SK-N-MC (cell line): ENCODE data around the gene RBP5.

Experiments used
- DNase-seq: peaks from one replicate; pipeline ENCODE4 v3.0.0-alpha.2; 2011; ENCODE audit warnings: low read depth, low spot score
- H3K27ac ChIP-seq: fragments of 200-600 bp; sonication (generic); 2 replicates; pipeline ENCODE4 v1.5.1; 2016; ENCODE audit warnings: mixed run types
- H3K36me3 ChIP-seq: fragments of 200-600 bp; sonication (generic); 2 replicates; pipeline ENCODE4 v1.6.1; 2017; ENCODE audit warnings: antibody characterized with exemption, low read length, mixed read lengths; ENCODE audit not compliant: insufficient read depth
- H3K4me3 ChIP-seq: fragments of 200-600 bp; sonication (generic); 2 replicates; pipeline ENCODE4 v1.5.1; 2016
- H3K9ac ChIP-seq: fragments of 200-600 bp; sonication (generic); 2 replicates; pipeline ENCODE4 v1.8.0; 2017; ENCODE audit warnings: mixed run types, mixed read lengths; ENCODE audit not compliant: insufficient read length
- H3K9me3 ChIP-seq: fragments of 200-600 bp; sonication (generic); 2 replicates; pipeline ENCODE4 v1.6.1; 2017; ENCODE audit warnings: low read depth, mild to moderate bottlenecking, antibody characterized with exemption, low read length, moderate library complexity, mixed read lengths
- EZH2 ChIP-seq: fragments of 200-600 bp; sonication (generic); IDR thresholded peaks from one replicate; pipeline ENCODE4 v1.6.1; 2017; ENCODE audit warnings: antibody characterized with exemption
- FOXP2 ChIP-seq: optimal IDR thresholded peaks from 2 replicates; pipeline ENCODE3; 2011; ENCODE audit warnings: mild to moderate bottlenecking, moderate library complexity; ENCODE audit not compliant: insufficient read depth; ENCODE audit errors: extremely low read length, control extremely low read depth
- POLR2AphosphoS5 ChIP-seq: IDR thresholded peaks from 2 replicates; pipeline ENCODE4 v1.6.1; 2012; ENCODE audit warnings: mild to moderate bottlenecking, low read depth, low read length, borderline replicate concordance

Gene RBP5

DNA sequence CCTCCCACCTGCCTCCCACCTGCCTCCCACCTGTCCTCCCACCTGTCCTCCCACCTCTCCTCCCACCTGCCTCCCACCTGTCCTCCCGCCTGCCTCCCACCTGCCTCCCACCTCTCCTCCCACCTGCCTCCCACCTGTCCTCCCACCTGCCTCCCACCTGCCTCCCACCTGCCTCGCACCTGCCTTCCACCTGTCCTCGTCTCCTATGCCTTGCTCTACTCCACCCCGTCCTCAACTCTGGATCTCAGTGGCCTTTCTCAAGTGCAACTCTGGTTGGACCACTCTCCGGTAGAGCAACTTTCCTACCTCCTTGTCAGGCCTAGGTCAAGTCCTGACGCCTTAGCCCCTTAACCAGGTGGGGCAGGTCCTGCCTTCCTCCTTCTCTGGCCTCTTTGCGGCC lies 31.5 kb upstream of the RBP5 start:
- Histone ChIP-seq H3K27ac (no peak overlapping the region), H3K36me3 (no peaks in the 10 kb centered on the region), H3K4me3 (no peak overlapping the region), H3K9me3 (no peaks in the 10 kb centered on the region), H3K9ac (no peak overlapping the region)
- no peak for TF ChIP-seq FOXP2
- no peak for TF ChIP-seq EZH2
- TF ChIP-seq POLR2AphosphoS5 = no peak
- DNase-seq = no peak

DNA sequence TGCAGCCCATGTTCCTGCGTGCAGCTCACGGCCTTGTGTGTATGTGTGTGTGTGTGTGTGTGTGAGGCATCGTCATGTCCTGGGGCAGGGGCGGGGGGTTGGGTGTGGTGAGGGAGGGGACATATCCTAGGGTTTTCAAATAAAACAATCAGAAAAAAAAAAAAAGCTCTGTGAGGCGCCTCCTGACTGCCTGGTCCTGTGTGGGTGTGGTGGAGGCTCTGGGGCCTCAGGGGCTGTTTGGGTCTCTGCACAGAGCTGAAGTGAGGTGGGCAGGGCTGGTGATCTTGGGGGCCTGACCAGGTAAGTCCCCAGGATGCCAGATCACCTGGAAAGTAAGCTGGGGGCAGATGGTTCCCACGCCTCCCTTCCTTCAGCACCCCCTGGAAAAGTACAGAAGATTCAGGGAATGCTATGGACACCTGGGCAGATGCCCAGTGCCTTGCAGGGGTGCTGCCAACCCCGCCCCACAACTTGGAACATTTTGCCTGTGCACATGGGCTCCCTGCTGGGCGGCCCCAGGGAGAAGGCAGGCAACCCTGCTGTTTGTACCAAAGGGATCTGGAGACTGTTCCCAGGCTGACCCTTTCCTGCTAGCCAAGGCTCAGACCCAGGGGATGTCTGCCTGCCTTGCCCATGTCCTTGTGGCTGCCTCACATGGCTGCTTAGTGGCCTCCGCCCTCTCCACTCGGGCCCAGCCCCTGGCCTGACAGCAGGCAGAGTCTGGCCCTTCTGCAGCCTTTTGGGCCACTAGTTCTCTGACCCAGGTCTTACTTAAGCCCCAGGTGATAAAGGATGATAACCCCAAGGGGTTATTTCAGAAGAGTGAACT lies 30.3 kb upstream of the RBP5 start:
- Histone ChIP-seq H3K4me3 (no peak overlapping the region), H3K9me3 (no peaks in the 10 kb centered on the region), H3K9ac (no peak overlapping the region), H3K36me3 (no peaks in the 10 kb centered on the region), H3K27ac (no peak overlapping the region)
- TF ChIP-seq POLR2AphosphoS5 = no peak
- TF ChIP-seq FOXP2 = no peak
- no peak for TF ChIP-seq EZH2
- no peak for DNase-seq

DNA sequence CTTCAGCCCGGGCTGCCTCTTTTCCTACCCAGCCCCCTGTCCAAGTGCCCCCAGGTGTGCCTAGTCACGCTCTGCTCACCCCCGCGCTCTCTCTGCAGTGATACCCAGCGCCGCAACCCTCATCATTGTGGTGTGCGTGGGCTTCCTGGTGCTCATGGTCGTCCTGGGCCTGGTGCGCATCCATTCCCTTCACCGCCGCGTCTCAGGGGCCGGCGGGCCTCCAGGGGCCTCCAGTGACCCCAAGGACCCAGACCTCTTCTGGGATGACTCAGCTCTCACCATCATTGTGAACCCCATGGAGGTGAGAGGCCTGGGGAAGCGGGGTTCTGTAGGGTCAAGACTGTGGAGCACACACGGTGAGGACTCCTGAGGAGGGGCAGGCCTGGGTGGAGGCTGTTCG lies 28.7 kb upstream of the RBP5 start:
- Histone ChIP-seq H3K9me3 (no peaks in the 10 kb centered on the region), H3K36me3 (no peaks in the 10 kb centered on the region), H3K27ac (no peak overlapping the region), H3K4me3 (no peak overlapping the region), H3K9ac (no peak overlapping the region)
- no peak for TF ChIP-seq EZH2
- TF ChIP-seq FOXP2 = no peak
- no peak for TF ChIP-seq POLR2AphosphoS5
- DNase-seq = no peak

DNA sequence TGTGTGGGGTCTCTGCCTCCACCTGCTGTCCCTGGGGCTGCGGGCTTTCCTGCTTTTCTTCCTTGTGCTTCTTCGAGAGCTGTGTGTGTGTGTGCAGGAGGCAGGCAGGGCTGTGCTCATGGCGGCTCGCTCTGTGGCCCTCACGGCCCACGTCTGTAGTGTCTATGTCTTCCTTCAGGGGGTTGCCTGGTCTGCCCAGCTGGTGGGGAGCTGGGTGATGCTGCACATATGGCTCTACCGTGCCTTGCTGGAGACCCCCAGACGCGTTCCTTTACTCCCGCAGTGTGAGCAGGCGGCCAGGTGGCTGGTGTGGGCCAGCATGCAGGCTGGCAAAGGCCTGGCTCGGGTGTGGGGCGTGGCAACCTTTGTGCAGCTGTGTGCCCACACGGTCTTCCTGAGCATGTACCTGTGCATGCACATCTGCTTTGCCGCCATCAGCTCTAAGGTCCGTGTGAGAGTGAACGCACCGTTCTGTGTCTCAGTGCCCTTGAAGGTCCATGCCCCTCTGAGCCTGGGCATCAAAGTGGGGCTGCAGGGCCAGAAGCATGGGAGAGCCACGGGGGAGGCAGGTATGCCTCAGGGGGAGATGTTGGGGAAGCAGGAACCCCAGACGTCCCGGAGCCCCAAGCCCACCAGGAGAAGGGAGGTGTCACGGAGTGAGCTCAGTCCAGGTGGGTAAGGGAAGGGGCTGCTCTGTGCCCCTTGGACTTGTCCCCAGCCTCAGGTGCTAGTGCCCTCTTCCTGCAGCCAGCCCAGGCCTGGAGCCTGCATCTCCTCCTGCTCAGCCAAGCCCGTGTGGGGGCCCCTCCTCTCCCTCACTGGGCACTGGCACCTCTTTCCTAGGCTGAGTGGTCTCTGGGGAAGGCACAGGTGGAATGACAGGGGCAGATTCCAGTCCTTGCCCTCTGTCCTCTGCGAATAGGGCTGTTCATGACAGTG lies 27.8 kb upstream of the RBP5 start:
- H3K4me3 ChIP-seq = no peak overlapping the region
- DNase-seq = no peak
- H3K9ac ChIP-seq = no peak overlapping the region
- H3K36me3 ChIP-seq = no peaks in the 10 kb centered on the region
- TF ChIP-seq POLR2AphosphoS5 = no peak
- no peaks in the 10 kb centered on the region for H3K9me3 ChIP-seq
- H3K27ac ChIP-seq = no peak overlapping the region

DNA sequence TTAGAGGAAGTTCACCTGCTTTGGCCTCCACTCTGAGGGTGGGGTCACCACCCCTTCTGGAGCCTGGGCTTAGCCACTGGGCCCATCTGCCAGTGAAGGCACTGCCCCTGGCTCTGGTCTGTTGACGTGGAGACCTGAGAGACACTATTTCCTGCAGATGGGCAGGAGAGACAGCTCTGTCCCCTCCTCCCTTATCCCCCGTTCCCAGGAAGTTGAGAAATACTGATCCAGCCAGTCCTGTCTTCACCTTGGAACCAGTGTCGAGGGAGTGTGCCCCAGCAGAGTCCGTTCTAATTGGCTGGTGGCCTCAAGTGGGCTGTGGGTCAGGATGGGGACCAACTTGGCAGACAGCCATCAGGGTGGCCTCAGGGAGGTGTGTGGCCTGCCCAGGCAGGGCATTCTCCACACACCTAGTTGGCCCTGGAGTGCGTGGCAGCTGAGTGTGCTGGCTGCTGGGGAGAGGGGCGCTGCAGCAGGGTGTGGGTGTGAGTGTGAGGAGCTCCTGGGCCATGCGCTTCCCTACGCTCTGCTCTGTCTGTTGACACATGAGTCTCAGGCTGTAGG lies 26.9 kb upstream of the RBP5 start:
- Histone ChIP-seq H3K9ac (no peak overlapping the region), H3K4me3 (no peak overlapping the region), H3K9me3 (no peaks in the 10 kb centered on the region), H3K36me3 (no peaks in the 10 kb centered on the region), H3K27ac (no peak overlapping the region)
- DNase-seq = no peak
- TF ChIP-seq POLR2AphosphoS5 (no peak), EZH2 (no peak), FOXP2 (no peak)

DNA sequence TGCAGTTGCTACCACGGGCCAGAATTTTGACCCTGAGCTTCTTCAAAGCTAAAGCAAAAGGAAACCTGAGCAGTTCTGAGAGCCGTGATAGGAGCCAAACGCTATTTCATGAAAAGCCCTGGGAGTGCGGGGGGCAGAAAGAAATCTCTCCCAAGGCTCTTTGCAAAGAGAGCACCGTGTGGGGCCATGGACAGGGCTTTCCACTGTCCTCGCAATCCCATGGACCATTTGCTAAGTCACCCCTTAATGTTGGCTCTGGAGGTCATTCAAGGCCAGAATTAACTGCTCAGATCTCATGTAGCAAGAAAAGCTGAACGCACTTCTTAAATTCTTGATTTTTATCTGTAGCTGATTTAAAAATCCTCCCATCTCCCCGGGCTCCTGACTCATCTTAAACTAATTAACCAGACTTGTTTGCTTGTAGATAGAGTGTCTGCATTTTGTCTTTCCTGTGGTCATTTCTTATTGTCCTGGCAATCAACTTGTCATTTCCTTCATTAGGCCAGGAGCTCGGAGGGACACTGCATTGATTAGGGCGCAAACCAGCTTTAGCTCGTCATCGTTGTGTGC lies 26.3 kb upstream of the RBP5 start:
- DNase-seq = no peak
- Histone ChIP-seq H3K9ac (no peak overlapping the region), H3K27ac (no peak overlapping the region), H3K36me3 (no peaks in the 10 kb centered on the region), H3K9me3 (no peaks in the 10 kb centered on the region), H3K4me3 (no peak overlapping the region)
- TF ChIP-seq FOXP2 = no peak
- no peak for TF ChIP-seq EZH2
- TF ChIP-seq POLR2AphosphoS5 = no peak

DNA sequence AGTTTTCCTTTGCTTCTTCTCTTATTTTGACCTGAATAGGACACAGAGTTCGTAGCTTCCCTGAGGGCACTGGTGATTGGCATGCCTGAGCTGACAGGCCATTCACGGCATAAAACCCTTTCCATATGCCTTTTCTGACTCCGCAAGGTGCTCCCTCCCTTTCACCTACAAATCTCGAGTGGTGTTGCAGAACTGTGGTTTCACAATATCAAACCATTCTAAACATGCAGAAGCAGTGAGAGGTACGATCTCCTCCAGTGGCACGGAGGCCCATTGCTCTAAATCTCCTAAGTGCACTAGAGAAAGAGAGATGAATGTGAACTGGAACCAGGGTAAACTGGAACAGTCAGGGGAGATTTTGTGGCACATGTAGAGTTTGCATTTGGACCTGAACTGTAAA lies 25.4 kb upstream of the RBP5 start:
- Histone ChIP-seq H3K27ac (no peak overlapping the region), H3K36me3 (no peaks in the 10 kb centered on the region), H3K4me3 (no peak overlapping the region), H3K9ac (no peak overlapping the region), H3K9me3 (no peaks in the 10 kb centered on the region)
- TF ChIP-seq POLR2AphosphoS5 = no peak
- no peak for TF ChIP-seq FOXP2
- no peak for TF ChIP-seq EZH2
- no peak for DNase-seq

DNA sequence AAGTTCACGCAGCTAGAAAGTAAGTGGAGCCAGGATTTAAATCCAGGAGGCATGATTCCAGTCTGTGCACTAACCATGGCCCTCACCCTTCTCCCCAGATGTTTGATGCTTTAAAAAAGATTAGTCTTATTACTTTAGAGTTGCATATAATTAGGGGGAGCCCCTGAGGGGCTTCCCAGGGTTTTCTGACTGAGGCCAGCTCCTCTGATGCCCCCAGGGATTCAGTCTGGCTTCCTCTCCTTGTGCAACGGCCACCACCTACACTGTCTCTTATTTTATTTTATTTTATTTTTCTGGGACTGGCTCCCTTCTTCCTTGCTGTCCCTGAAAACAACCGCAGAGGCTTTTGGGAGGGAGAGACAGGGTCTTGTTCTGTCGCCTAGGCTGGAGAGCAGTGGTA lies 24.1 kb upstream of the RBP5 start:
- Histone ChIP-seq H3K27ac (no peak overlapping the region), H3K36me3 (no peaks in the 10 kb centered on the region), H3K4me3 (no peak overlapping the region), H3K9ac (no peak overlapping the region), H3K9me3 (no peaks in the 10 kb centered on the region)
- TF ChIP-seq POLR2AphosphoS5 (no peak), EZH2 (no peak), FOXP2 (no peak)
- DNase-seq = no peak
